GM19397 (cell line): Measurements from ENCODE around the gene YJEFN3.

Experiments used
- ATAC-seq: cut with Tn5 transposase; IDR thresholded peaks from one replicate; pipeline ENCODE4 v1.9.1; 2021; ENCODE audit warnings: mild to moderate bottlenecking, moderate library complexity; ENCODE audit not compliant: unreplicated experiment

The YJEFN3 gene

GRCh38 chr19:19515642-19516519 is 12.8 kb upstream of the YJEFN3 start, which contains the start of gene NDUFA13:
TSS of gene NDUFA13 (plus strand) at chr19:19516225. CDS start at chr19:19516239, 14 bp downstream.
- peak; percentile 87 for ATAC-seq

- ATAC-seq, result no peak
These were observed 11.5 kb upstream of the YJEFN3 start for GRCh38 chr19:19517235-19517619.

DNA sequence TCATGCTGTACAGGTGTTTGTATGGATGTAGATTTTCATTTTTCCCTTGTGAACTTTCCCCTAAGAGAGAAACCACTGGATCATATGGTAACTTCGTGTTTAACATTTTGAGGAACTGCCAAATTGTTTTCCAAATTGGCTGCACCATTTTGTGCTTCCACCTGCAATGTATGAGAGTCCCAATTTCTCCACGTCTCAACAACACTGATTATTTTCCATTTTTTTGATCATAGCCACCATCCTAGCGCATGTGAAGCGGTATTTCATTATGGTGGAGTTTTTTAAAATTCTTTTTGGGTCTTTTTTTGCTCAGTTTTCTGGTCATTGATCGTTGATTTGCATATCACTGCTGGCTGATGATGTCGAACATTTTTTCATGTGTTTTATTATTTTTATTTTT is 7.7 kb upstream of the YJEFN3 start:
- no peak for ATAC-seq

DNA sequence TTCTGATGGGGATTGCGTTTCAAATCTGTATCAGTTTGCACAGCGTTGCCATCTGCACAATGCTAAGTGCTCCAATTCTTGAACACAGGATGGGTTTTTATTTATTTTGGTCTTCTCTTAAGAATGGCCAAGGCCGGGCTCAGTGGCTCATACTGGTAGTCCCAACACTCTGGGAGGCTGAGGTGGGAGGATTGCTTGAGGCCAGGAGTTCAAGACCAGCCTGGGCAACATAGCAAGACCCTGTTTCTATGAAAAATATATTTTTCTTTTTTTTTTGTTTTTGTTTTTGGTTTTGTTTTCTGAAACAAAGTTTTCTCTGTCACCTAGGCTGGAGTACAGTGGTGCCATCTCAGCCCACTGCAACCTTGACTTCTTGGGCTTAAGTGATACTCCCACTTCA is 5.5 kb upstream of the YJEFN3 start:
- no peak for ATAC-seq

GRCh38 chr19:19524053-19524452 is 4.7 kb upstream of the YJEFN3 start:
- no peak for ATAC-seq

DNA sequence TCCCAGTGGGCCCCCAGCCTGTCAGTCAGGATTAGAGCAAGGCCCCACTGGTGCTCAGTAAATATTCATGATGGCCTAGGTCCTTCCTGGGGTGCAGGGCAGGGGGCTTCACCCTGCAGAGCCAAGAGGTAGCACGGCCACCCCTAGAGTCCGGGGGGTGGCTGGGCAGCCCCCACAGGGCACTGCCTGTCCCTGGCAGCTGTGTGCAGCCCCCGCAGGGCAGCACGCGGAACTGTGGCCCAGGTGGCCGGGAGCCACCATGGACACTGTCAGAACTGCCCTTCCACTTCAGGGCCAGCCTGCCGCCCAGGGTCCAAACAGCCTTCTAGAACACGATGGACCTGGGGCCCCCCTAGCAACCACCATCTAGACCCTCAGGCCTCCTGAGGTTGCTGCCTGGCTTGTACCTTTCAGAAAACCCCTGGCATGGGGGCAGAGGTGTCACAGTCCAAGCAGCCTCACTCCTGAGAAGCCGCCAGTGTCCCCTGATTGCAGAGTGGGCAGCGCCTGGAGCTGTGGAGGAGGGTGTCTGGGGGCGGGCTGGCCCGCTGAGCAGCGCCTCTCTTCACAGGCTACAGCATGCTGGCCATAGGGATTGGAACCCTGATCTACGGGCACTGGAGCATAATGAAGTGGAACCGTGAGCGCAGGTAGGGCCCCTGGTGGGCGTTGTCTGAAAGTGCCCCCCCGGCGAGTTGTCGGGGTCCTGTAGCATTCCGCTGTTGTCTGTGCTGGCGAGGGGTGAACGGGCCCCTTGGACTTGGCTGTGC is 2.9 kb upstream of the YJEFN3 start:
- no peak for ATAC-seq

DNA sequence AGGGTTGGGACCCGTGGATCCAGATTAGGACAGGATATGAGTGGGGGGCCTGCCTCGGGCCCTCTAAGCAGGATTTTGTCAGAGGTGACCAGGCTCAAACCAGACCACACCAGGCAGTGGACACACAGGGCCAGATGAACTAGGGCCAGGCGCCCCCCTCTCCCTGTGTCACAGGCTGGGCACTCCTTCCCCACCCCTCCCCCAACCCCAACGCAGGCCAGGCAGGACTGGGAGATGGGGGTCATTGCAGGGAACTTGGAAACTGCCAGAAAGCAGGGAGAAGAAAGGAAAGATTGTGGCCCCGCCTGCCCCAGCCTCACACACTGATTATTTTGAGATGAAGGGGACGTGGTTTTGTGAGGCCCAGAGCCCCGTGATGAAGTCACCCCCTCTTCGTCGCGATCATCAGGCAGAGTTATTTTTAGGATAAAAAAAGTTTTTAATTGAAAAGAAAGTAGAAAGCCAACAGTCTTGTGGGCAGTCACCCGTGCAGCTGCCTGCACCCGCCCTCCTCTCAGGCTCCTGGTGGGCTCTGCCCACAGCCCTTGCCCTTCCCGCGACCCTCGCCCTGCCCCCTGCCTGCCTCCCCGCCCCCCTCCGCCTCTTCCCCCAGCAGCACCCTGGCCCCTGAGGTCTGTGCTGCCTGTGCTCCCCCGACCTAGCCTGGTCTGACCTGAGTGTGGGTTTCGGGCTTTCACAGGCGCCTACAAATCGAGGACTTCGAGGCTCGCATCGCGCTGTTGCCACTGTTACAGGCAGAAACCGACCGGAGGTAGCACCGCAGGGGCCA is 1.9 kb upstream of the YJEFN3 start:
- ATAC-seq, result no peak

DNA sequence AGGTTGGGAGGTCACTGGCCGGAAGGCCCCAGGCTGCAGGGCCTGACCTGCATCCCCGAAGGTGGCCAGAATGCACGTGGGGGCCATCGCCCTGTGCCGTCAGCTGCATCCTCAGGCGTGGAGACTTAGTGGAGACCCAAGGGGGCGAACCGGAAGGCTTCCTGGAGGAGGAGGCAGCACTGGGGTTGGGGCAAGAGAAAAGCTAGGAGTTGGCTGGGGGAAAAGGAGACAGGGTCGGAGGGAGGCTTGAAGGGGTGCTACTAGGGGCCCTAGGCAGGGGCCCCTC is 1.4 kb upstream of the YJEFN3 start:
- ATAC-seq, result no peak

GRCh38 chr19:19527674-19528625 is 761 bp upstream of the YJEFN3 start:
- no peak for ATAC-seq

- ATAC-seq, result no peak
These were observed 1.2 kb downstream of the YJEFN3 start for GRCh38 chr19:19529783-19530422.

- ATAC-seq, result no peak
These were observed 1.7 kb downstream of the YJEFN3 start for GRCh38 chr19:19530423-19530804.

GRCh38 chr19:19530889-19531288 is 2.2 kb downstream of the YJEFN3 start:
- ATAC-seq, result no peak

- no peak for ATAC-seq
These were observed 3.5 kb downstream of the YJEFN3 start for GRCh38 chr19:19531951-19532805.

DNA sequence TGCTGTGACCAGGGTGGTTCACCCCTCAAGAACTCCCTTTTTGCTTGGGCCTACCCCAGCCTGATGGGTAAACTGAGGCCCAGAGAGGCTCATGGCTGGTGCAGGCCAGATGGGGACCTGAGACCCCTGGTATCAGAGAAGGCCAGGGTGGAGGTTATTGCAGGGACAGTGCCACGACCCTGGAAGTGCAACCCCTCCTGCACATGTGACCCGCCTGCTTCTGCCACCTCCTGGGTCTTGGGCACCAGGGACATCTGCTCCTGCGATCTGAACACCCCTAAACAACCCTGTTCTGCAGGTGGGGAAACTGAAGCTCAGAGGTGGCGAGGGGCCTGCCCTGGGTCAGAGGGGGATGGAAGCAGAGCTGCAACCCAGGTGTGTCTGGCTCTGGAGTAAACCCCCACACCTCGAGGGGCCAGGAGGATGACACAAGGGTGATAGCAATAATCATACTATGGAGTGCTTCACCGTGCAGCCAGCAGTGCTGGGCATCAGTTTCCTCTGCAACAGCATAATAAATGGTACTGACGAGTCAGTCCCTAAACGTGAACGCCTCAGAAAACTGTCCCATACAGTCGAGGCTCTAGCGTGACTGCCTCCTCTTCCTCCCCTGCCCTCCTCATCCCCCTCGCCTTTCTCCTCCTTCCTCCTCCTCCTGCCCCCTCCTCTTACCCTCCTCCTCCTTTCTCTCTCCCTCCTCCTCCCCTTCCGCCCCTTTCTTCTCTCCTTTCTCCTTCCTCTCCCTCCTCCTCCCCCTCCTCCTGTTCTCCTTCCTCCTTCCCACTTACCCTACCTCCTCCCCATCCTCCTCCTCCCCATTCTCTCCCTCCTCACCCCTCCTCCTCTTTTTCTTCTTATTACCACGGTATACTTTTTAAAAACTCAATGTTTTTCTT is 4.3 kb downstream of the YJEFN3 start:
- no peak for ATAC-seq

DNA sequence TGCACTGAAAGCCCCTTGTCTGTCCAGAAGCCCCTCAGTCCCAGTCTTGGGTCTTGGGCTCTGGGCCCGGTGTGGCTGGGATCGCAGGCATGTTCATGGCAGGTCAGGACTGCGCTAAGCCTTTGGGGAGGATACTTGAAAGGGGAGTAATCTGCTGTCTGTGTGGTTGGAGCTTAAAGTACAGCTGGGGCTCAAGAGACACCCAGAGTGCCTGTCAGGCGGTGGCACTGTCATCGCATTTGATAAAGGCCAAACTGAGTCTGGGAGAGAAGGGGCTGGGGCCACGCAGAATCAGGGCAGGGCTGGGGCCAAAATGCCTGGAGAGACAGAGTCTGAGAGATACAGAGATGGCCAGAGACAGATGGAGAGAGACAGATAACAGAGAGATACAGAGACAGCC is 5.1 kb downstream of the YJEFN3 start:
- ATAC-seq, result no peak

- no peak for ATAC-seq
These were observed 6.0 kb downstream of the YJEFN3 start for GRCh38 chr19:19534556-19535265.
